ENCODE data around the gene ABCA1. TPM values are rescaled to one million over a fixed set of nuclear protein-coding genes. Genes with fewer than 3 reads are reported as not detected.

ABCA1 gene
- total RNA-seq, 6 donors from 2014 or later, result 27.6 to 194 (median 47.0) TPM

DNA sequence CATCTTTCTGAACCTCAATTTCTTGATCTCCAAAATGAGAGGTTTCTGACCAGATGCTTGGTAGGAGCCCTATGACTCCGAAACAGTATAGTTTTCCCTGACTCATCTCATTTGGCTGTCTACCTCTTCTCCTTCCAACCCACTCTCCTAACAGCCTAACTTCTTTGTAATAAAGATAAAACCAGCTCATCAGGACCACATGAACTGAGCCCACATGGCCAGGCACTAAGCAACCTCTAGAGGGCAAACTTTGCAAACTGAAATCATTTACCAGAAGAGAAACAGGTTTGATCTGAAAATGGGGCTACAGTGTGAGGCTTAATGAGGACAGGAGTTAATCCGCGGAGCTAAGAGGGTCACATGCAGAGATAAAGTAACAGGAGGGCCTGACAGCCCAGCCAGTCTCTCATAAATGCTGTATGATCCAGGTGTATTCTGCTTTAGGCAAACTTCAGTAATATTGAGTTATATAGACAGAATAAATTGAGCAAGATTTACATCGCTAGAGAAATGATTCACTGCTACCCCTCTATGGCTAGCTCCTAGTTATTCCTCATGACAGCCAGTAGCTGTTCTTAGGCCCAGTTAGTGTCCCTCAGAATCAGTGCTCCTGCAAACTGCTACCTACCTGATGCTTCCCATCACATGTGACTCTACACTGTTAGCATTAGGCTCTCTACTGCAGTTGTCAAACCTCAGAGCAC is 64.6 kb downstream of the ABCA1 start:
- DNase-seq (no peak), ATAC-seq (ENCODE audit: low FRiP score in 2 of 2) (peak in 1 of 2 donors; percentile 65)
- H3K4me1 ChIP-seq, result peaks cover 7 to 44% (median 18%) of the 10 kb centered on the region in 4 donors
- H3K4me3 ChIP-seq, result no peak overlapping the region
- 38 to 47% methylated on average over 4 of the region's 4 CpGs for WGBS, 2 donors
- no peaks in the 10 kb centered on the region for H3K9me3 ChIP-seq
- H3K36me3 ChIP-seq, result peaks cover 0 to 18% (median 3%) of the 10 kb centered on the region in 4 donors
- TF ChIP-seq POLR2AphosphoS5 (IDR thresholded peaks at IDR 0.05) (no peak), EP300 (IDR thresholded peaks at IDR 0.05) (no peak), POLR2A (IDR thresholded peaks at IDR 0.05) (no peak)
- TF ChIP-seq, protein P1, sequence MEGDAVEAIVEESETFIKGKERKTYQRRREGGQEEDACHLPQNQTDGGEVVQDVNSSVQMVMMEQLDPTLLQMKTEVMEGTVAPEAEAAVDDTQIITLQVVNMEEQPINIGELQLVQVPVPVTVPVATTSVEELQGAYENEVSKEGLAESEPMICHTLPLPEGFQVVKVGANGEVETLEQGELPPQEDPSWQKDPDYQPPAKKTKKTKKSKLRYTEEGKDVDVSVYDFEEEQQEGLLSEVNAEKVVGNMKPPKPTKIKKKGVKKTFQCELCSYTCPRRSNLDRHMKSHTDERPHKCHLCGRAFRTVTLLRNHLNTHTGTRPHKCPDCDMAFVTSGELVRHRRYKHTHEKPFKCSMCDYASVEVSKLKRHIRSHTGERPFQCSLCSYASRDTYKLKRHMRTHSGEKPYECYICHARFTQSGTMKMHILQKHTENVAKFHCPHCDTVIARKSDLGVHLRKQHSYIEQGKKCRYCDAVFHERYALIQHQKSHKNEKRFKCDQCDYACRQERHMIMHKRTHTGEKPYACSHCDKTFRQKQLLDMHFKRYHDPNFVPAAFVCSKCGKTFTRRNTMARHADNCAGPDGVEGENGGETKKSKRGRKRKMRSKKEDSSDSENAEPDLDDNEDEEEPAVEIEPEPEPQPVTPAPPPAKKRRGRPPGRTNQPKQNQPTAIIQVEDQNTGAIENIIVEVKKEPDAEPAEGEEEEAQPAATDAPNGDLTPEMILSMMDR (IDR thresholded peaks at IDR 0.05), result peak; percentile 52 to 76 (median 62)
- H3K27me3 ChIP-seq, result no peaks in the 10 kb centered on the region
- H3K27ac ChIP-seq, result peak overlapping the region in 2 of 4 donors; percentile 54

DNA sequence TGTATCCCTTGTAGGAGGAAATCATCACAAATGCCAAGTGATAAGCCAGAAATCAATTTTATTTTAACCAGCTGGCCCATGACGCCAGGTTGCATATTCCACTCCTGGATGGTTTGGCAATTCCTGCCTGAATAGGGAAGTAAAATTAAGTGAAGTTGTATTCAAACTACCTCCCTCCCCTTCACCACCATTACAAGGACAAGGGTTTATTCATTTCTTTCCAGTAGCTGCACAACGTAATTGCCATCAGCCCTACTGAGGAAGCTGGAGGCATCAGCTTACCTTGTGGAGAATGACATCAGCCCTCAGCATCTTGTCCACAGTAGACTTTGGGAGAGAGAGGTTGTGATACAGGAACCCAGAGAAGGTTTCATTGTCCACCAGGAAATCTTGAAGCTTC is 66.6 kb downstream of the ABCA1 start:
- peaks cover 7 to 57% (median 22%) of the 10 kb centered on the region in 4 donors for H3K4me1 ChIP-seq
- no peak overlapping the region for H3K4me3 ChIP-seq
- no peak for TF ChIP-seq POLR2A (IDR thresholded peaks at IDR 0.05)
- TF ChIP-seq, protein P1 (IDR thresholded peaks at IDR 0.05), result no peak
- no peak for TF ChIP-seq POLR2AphosphoS5 (IDR thresholded peaks at IDR 0.05)
- no peak for TF ChIP-seq EP300 (IDR thresholded peaks at IDR 0.05)
- H3K27ac ChIP-seq, result peak overlapping the region in 2 of 4 donors; percentile 49 to 70
- ATAC-seq (ENCODE audit: low FRiP score in 2 of 2) (no peak), DNase-seq (no peak)
- no peaks in the 10 kb centered on the region for H3K9me3 ChIP-seq
- H3K36me3 ChIP-seq, result peaks cover 0 to 20% (median 4%) of the 10 kb centered on the region in 4 donors
- 55 to 73% methylated on average over 2 of the region's 2 CpGs for WGBS, 2 donors
- no peaks in the 10 kb centered on the region for H3K27me3 ChIP-seq

DNA sequence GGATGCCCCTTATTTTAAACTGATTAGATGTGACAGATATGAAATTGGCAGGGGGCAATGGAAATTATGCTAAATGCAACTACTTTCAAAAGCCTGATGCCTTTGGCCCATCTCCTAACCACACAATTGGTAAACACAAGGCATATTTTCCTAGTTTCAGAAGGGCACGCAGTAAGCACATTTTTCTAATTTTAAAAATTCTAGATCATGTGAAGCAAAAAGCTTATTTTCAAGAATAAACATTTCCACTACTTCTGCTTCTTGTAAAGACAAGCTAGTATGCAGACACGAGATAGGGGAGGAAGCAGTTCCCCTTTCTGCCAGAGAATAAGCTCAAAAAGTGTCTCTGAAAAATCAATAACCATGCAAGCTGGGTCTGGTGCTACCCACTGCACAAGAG is 67.7 kb downstream of the ABCA1 start:
- 39 to 43% methylated on average over 2 of the region's 2 CpGs for WGBS, 2 donors
- H3K9me3 ChIP-seq, result no peaks in the 10 kb centered on the region
- H3K27me3 ChIP-seq, result no peaks in the 10 kb centered on the region
- no peak for DNase-seq
- peak in 1 of 2 donors; percentile 22 for ATAC-seq (ENCODE audit: low FRiP score in 2 of 2)
- H3K36me3 ChIP-seq, result peaks cover 0 to 20% (median 4%) of the 10 kb centered on the region in 4 donors
- TF ChIP-seq POLR2AphosphoS5 (IDR thresholded peaks at IDR 0.05) (no peak), POLR2A (IDR thresholded peaks at IDR 0.05) (no peak), EP300 (IDR thresholded peaks at IDR 0.05) (no peak)
- TF ChIP-seq, protein P1 (IDR thresholded peaks at IDR 0.05), result no peak
- peak overlapping the region in 2 of 4 donors; percentile 49 to 70 for H3K27ac ChIP-seq
- H3K4me1 ChIP-seq, result peaks cover 15 to 69% (median 24%) of the 10 kb centered on the region in 4 donors
- H3K4me3 ChIP-seq, result no peak overlapping the region

DNA sequence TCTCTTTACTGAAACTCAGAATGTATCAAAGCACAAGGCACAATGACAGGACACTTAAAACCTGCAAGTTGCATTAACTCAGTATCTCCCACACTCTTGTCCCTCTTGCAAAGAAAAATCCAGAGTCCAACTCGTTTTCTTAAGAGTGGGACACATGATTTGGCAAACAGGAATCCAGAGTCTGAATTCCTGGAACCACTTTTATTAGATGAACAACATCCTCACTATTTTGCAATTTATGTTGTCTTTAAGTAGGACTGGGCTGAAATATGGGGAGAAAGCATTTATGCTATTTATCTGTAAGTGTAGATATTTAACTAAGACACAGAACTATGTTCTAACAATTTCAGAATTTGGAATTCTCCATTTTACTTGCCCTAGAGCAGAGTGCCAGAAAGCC is 69.1 kb downstream of the ABCA1 start:
- Histone ChIP-seq H3K27ac (no peak overlapping the region), H3K4me1 (peaks cover 12 to 57% (median 20%) of the 10 kb centered on the region in 4 donors)
- ATAC-seq (ENCODE audit: low FRiP score in 2 of 2), result no peak

More for the DNA sequence above, 69.1 kb downstream of the ABCA1 start:
- no peak for DNase-seq
- H3K36me3 ChIP-seq, result peaks cover 0 to 20% (median 4%) of the 10 kb centered on the region in 4 donors
- H3K4me3 ChIP-seq, result no peak overlapping the region
- 6 to 49% methylated on average over 1 of the region's 1 CpG for WGBS, 2 donors
- H3K27me3 ChIP-seq, result no peaks in the 10 kb centered on the region
- H3K9me3 ChIP-seq, result no peaks in the 10 kb centered on the region
- TF ChIP-seq POLR2A (IDR thresholded peaks at IDR 0.05) (no peak), POLR2AphosphoS5 (IDR thresholded peaks at IDR 0.05) (no peak), EP300 (IDR thresholded peaks at IDR 0.05) (no peak)
- TF ChIP-seq, protein P1 (IDR thresholded peaks at IDR 0.05), result no peak

All from upper lobe of left lung (tissue), 6 donors.